Subcutaneous adipose tissue (tissue), 4 donors: ENCODE measurements around the gene PELO. TPM values are rescaled to one million over a fixed set of nuclear protein-coding genes. Genes with fewer than 3 reads are reported as not detected.

ENCODE experiments used
- CTCF ChIP-seq: fragments of 450-650 bp; IDR thresholded peaks from one replicate; pipeline ENCODE4 v1.5.1; 2016; ENCODE audit warnings: low read depth, mild to moderate bottlenecking, control low read depth, antibody characterized with exemption, moderate library complexity
- total RNA-seq, 4 donors: library from RNA; depleted of rRNA; stranded (reverse); fragments of >200 nt; gene quantifications; one replicate each; pipeline ENCODE4 v1.1.0, GENCODE V29; 2016

PELO gene
- total RNA-seq, 4 donors from 2014 or later = 8.8 to 23.9 (median 11.9) TPM

GRCh38 chr5:52784737-52785136, 3.0 kb upstream of the PELO start:
- no peak for TF ChIP-seq CTCF

- TF ChIP-seq CTCF = no peak
Measured at GRCh38 chr5:52786391-52786790, 1.3 kb upstream of the PELO start.

GRCh38 chr5:52786949-52787599, 642 bp upstream of the PELO start:
- TF ChIP-seq CTCF = no peak

- no peak for TF ChIP-seq CTCF
Measured at GRCh38 chr5:52788505-52788821, 747 bp downstream of the PELO start.

- no peak for TF ChIP-seq CTCF
Measured at GRCh38 chr5:52789378-52789777, 1.7 kb downstream of the PELO start.

GRCh38 chr5:52789851-52790250, 2.1 kb downstream of the PELO start:
- TF ChIP-seq CTCF = no peak

- TF ChIP-seq CTCF = no peak
Measured at GRCh38 chr5:52791366-52791765, 3.6 kb downstream of the PELO start.
